ENCODE results near the gene NCOR1.
"Not testable (repeated sequence)": the region's sequence is repeated elsewhere in the genome, so short reads cannot be mapped to it uniquely, and the experiment has no call there.

NCOR1 gene

GRCh38 chr17:16214190-16215001 is 938 bp downstream of the NCOR1 start:
- no peak for DNase-seq

GRCh38 chr17:16212793-16213192 is 2.5 kb downstream of the NCOR1 start:
- no peak for DNase-seq

GRCh38 chr17:16211590-16211989 is 3.7 kb downstream of the NCOR1 start:
- DNase-seq = no peak

- not testable (repeated sequence) for DNase-seq
These were observed 10.6 kb downstream of the NCOR1 start for GRCh38 chr17:16204763-16205162.

GRCh38 chr17:16202554-16203500 is 12.5 kb downstream of the NCOR1 start:
- not testable (repeated sequence) for DNase-seq

- DNase-seq = not testable (repeated sequence)
These were observed 13.6 kb downstream of the NCOR1 start for GRCh38 chr17:16201693-16202131.

- no peak for DNase-seq
These were observed 16.2 kb downstream of the NCOR1 start for GRCh38 chr17:16199093-16199492.

GRCh38 chr17:16197276-16197675 is 18.1 kb downstream of the NCOR1 start:
- no peak for DNase-seq

- not testable (repeated sequence) for DNase-seq
These were observed 21.0 kb downstream of the NCOR1 start for GRCh38 chr17:16194307-16194835.

- no peak for DNase-seq
These were observed 23.7 kb downstream of the NCOR1 start for GRCh38 chr17:16191604-16192003.

GRCh38 chr17:16190703-16191360 is 24.5 kb downstream of the NCOR1 start:
- DNase-seq = no peak

- DNase-seq = no peak
These were observed 25.5 kb downstream of the NCOR1 start for GRCh38 chr17:16189791-16190348.

GRCh38 chr17:16187642-16188041 is 27.7 kb downstream of the NCOR1 start:
- no peak for DNase-seq

- no peak for DNase-seq
These were observed 33.8 kb downstream of the NCOR1 start for GRCh38 chr17:16181581-16181980.

- no peak for DNase-seq
These were observed 36.5 kb downstream of the NCOR1 start for GRCh38 chr17:16178836-16179235.

GRCh38 chr17:16171613-16172012 is 43.7 kb downstream of the NCOR1 start:
- DNase-seq = no peak

GRCh38 chr17:16166766-16167165 is 48.6 kb downstream of the NCOR1 start:
- DNase-seq = not testable (repeated sequence)

- no peak for DNase-seq
These were observed 56.6 kb downstream of the NCOR1 start for GRCh38 chr17:16158714-16159113.

GRCh38 chr17:16155536-16155935 is 59.8 kb downstream of the NCOR1 start:
- DNase-seq = no peak

- not testable (repeated sequence) for DNase-seq
These were observed 63.0 kb downstream of the NCOR1 start for GRCh38 chr17:16152326-16152725.

- no peak for DNase-seq
These were observed 65.0 kb downstream of the NCOR1 start for GRCh38 chr17:16150251-16150856.

GRCh38 chr17:16148596-16148995 is 66.7 kb downstream of the NCOR1 start:
- no peak for DNase-seq
